ENCODE data around the gene RSKR.

DNA sequence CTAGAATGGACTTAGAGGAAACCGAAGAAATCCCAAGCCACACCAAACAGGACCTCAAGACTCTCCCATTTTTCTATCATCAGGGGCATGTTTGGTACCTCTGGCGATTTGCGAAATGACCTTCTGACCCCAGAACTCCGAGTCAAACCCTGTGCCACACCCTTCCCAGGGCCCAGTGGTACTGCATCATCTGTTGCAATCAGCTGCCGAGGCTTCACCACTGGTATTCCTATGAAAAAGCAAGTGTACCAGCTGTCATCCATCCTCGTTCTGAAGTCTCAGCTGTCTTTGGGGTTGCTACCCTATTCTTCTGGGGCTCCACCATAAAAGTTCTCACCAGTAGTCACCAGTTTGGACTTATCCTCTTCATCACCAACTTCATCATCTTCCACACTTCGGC lies 2.3 kb upstream of the RSKR start:
- no peak for TF ChIP-seq POLR2A (IDR thresholded peaks at IDR 0.05; ENCODE audit: low read depth, low read length)
- TF ChIP-seq SMC3 (IDR thresholded peaks at IDR 0.05; ENCODE audit: low read depth, low read length), result no peak
- TF ChIP-seq, protein P1, sequence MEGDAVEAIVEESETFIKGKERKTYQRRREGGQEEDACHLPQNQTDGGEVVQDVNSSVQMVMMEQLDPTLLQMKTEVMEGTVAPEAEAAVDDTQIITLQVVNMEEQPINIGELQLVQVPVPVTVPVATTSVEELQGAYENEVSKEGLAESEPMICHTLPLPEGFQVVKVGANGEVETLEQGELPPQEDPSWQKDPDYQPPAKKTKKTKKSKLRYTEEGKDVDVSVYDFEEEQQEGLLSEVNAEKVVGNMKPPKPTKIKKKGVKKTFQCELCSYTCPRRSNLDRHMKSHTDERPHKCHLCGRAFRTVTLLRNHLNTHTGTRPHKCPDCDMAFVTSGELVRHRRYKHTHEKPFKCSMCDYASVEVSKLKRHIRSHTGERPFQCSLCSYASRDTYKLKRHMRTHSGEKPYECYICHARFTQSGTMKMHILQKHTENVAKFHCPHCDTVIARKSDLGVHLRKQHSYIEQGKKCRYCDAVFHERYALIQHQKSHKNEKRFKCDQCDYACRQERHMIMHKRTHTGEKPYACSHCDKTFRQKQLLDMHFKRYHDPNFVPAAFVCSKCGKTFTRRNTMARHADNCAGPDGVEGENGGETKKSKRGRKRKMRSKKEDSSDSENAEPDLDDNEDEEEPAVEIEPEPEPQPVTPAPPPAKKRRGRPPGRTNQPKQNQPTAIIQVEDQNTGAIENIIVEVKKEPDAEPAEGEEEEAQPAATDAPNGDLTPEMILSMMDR (conservative IDR thresholded peaks at IDR 0.05; ENCODE audit: low read depth, low read length), result no peak
- TF ChIP-seq ELK1 (IDR thresholded peaks at IDR 0.05; ENCODE audit: borderline replicate concordance, low read depth, low read length), result no peak
- TF ChIP-seq MXI1 (IDR thresholded peaks at IDR 0.05; ENCODE audit: borderline replicate concordance, low read depth, low read length), result no peak
- TF ChIP-seq FOS (IDR thresholded peaks at IDR 0.05; ENCODE audit: low read depth, low read length), result no peak
- TF ChIP-seq, protein P2, sequence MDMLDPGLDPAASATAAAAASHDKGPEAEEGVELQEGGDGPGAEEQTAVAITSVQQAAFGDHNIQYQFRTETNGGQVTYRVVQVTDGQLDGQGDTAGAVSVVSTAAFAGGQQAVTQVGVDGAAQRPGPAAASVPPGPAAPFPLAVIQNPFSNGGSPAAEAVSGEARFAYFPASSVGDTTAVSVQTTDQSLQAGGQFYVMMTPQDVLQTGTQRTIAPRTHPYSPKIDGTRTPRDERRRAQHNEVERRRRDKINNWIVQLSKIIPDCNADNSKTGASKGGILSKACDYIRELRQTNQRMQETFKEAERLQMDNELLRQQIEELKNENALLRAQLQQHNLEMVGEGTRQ (IDR thresholded peaks at IDR 0.05; ENCODE audit: low read depth, low read length), result no peak
- TF ChIP-seq RAD21 (IDR thresholded peaks at IDR 0.05; ENCODE audit: low read length), result no peak
- TF ChIP-seq RFX5 (IDR thresholded peaks at IDR 0.05; ENCODE audit: low read depth, low read length), result no peak
- TF ChIP-seq MAFK (IDR thresholded peaks at IDR 0.05; ENCODE audit: low read depth, low read length), result no peak
- no peak for TF ChIP-seq CEBPB (IDR thresholded peaks at IDR 0.05; ENCODE audit: low read depth, low read length)
- no peak for TF ChIP-seq MAZ (IDR thresholded peaks at IDR 0.05; ENCODE audit: borderline replicate concordance, low read depth, low read length)
- no peak for TF ChIP-seq CHD1 (IDR thresholded peaks at IDR 0.05; ENCODE audit: low read depth, low read length)
